ENCODE results near the gene SLC12A5. TPM values are rescaled to one million over a fixed set of nuclear protein-coding genes. Genes with fewer than 3 reads are reported as not detected.

Gene SLC12A5
- total and polyA plus RNA-seq, 2 of the 4 experiments (the other 2 are of a cell fraction) = 2.2 TPM; not detected in 1

- CTCF ChIA-PET = no interaction called here
Observed at GRCh38 chr20:46084805-46085178, 55.8 kb downstream of the SLC12A5 start.

More at GRCh38 chr20:46084805-46085178, 55.8 kb downstream of the SLC12A5 start:
- no peak overlapping the region for H3K27ac ChIP-seq (ENCODE audit: insufficient read depth, low read length)
- no peak overlapping the region for H4K91ac ChIP-seq (ENCODE audit: insufficient read depth, low read depth, low read length)
- H4K8ac ChIP-seq (ENCODE audit: low read depth in 2 of 2, low read length in 2 of 2) = no peak overlapping the region
- no TSS peak for BruUV-seq (replicated peaks)
- peaks cover 7% of the 10 kb centered on the region for H3K4me1 ChIP-seq (ENCODE audit: control insufficient read depth, insufficient read depth, low read length)
- H3K4me3 ChIP-seq (ENCODE audit: insufficient read depth, low read depth, low read length) = no peak overlapping the region
- no peak overlapping the region for H3K9ac ChIP-seq (ENCODE audit: low read depth, low read length)
- H3K23ac ChIP-seq (ENCODE audit: low read depth, low read length) = no peak overlapping the region
- ATAC-seq (ENCODE audit: low read depth) (no peak), DNase-seq (no peak)
- peaks cover 76% of the 10 kb centered on the region for H4K20me1 ChIP-seq (ENCODE audit: insufficient read depth, low read length)
- no peaks in the 10 kb centered on the region for H3K9me3 ChIP-seq (ENCODE audit: control insufficient read depth, insufficient read depth, low read length)
- H2BK15ac ChIP-seq (ENCODE audit: low read depth, low read length) = no peak overlapping the region
- H3K56ac ChIP-seq (ENCODE audit: extremely low read depth, insufficient read depth, low read length) = no peak overlapping the region
- H2BK120ac ChIP-seq (ENCODE audit: low read depth, low read length) = no peak overlapping the region
- H3K18ac ChIP-seq (ENCODE audit: low read depth, low read length) = no peak overlapping the region
- H3K4ac ChIP-seq (ENCODE audit: low read depth, low read length) = no peak overlapping the region
- H3K36me3 ChIP-seq (ENCODE audit: control insufficient read depth, insufficient read depth, low read length) = no peaks in the 10 kb centered on the region
- TF ChIP-seq CHD1 (IDR thresholded peaks at IDR 0.05; ENCODE audit: low read depth, low read length) (no peak), CEBPB (IDR thresholded peaks at IDR 0.05; ENCODE audit: low read depth, low read length) (no peak), RFX5 (IDR thresholded peaks at IDR 0.05; ENCODE audit: low read depth, low read length) (no peak), MAZ (IDR thresholded peaks at IDR 0.05; ENCODE audit: borderline replicate concordance, low read depth, low read length) (no peak), CTCF (conservative IDR thresholded peaks at IDR 0.05; ENCODE audit: low read depth, low read length) (no peak), RCOR1 (IDR thresholded peaks at IDR 0.05; ENCODE audit: insufficient replicate concordance, low read length) (no peak), USF2 (IDR thresholded peaks at IDR 0.05; ENCODE audit: low read depth, low read length) (no peak), MXI1 (IDR thresholded peaks at IDR 0.05; ENCODE audit: borderline replicate concordance, low read depth, low read length) (no peak), POLR2A (IDR thresholded peaks at IDR 0.05; ENCODE audit: low read depth, low read length) (no peak), FOS (IDR thresholded peaks at IDR 0.05; ENCODE audit: low read depth, low read length) (no peak), BHLHE40 (IDR thresholded peaks at IDR 0.05; ENCODE audit: low read depth, low read length) (no peak), MAFK (IDR thresholded peaks at IDR 0.05; ENCODE audit: low read depth, low read length) (no peak), RAD21 (IDR thresholded peaks at IDR 0.05; ENCODE audit: low read length) (no peak), NFE2L2 (IDR thresholded peaks at IDR 0.05; ENCODE audit: low read depth, low read length) (no peak), ELK1 (IDR thresholded peaks at IDR 0.05; ENCODE audit: borderline replicate concordance, low read depth, low read length) (no peak), SMC3 (IDR thresholded peaks at IDR 0.05; ENCODE audit: low read depth, low read length) (no peak)
- no peak overlapping the region for H3K4me2 ChIP-seq (ENCODE audit: low read depth, low read length)
- H2AFZ ChIP-seq (replicated peaks; ENCODE audit: low read length, poor library complexity) = no peak overlapping the region
- in situ Hi-C loops (cut with MboI; ENCODE audit: low sequenced_read_pairs) = no loop called here
- WGBS, 2 experiments (ENCODE audit: extremely low coverage in 2 of 2, insufficient read length in 1 of 2) = 82% methylated on average over 3 of the region's 3 CpGs; no CpG with 5 or more reads in 1 of the 2 experiments
- H3K14ac ChIP-seq (replicated peaks; ENCODE audit: low read depth, low read length) = no peak overlapping the region
- dilution Hi-C loops (cut with HindIII; ENCODE audit: low sequenced_read_pairs, unreplicated experiment) = no loop called here
- peaks cover 10% of the 10 kb centered on the region; the same call in 1 of the 2 replicates for H3K9me1 ChIP-seq (ENCODE audit: insufficient read depth, low read length)
- H2AK9ac ChIP-seq (replicated peaks; ENCODE audit: low read depth, low read length, poor library complexity) = no peak overlapping the region
- no peak overlapping the region for H2BK20ac ChIP-seq (ENCODE audit: low read depth, low read length)
- H4K5ac ChIP-seq (ENCODE audit: low read depth, low read length) = no peak overlapping the region
- H3K27me3 ChIP-seq (ENCODE audit: control insufficient read depth, insufficient read depth, low read length) = no peaks in the 10 kb centered on the region
- peaks cover 17 to 55% of the 10 kb centered on the region in 2 experiments for H3K79me1 ChIP-seq (ENCODE audit: low read depth in 1 of 2, low read length in 2 of 2)
- POLR2A ChIA-PET (ENCODE audit: unreplicated experiment) = no interaction called here
- no peak overlapping the region for H2AK5ac ChIP-seq (ENCODE audit: low read depth, low read length)
- intact Hi-C loops (cut with micrococcal nuclease) = loop anchor here (2.0 to 10.0 kb wide), 4 partner anchors 14 to 310 kb away; partner anchors contain the start of gene ZNF335
- H2BK5ac ChIP-seq (ENCODE audit: low read depth, low read length, poor library complexity, severe bottlenecking) = no peak overlapping the region
